Esophagus squamous epithelium (tissue), 5 donors: ENCODE results near the gene PLG. TPM values are rescaled to one million over a fixed set of nuclear protein-coding genes. Genes with fewer than 3 reads are reported as not detected.
"Not testable (repeated sequence)": the region's sequence is repeated elsewhere in the genome, so short reads cannot be mapped to it uniquely, and the experiment has no call there.

Experiments
- DNase-seq: peaks from one replicate; lab custom pipeline; 2025; lab: John Stamatoyannopoulos, UW
- H3K27ac ChIP-seq, 4 donors: fragments of 200-600 bp; sonication (generic); one replicate each; pipeline ENCODE4 v1.5.1; 2016 to 2019; ENCODE audit warnings: mild to moderate bottlenecking in 1 of 4
- H3K27me3 ChIP-seq, 4 donors: fragments of 200-600 bp; sonication (generic); 1 replicate in 3 of 4; 2 replicates in 1 of 4; pipeline versions ENCODE4 v1.5.1 to v1.6.0; 2017 to 2021; ENCODE audit warnings: antibody characterized with exemption in 1 of 4
- H3K36me3 ChIP-seq, 3 donors: fragments of 200-600 bp; sonication (generic); one replicate each; pipeline ENCODE4 v1.5.1; 2016 to 2019
- H3K4me1 ChIP-seq, 3 donors: fragments of 200-600 bp; sonication (generic); one replicate each; pipeline ENCODE4 v1.5.1; 2017 to 2019
- H3K4me3 ChIP-seq, 4 donors: fragments of 200-600 bp; sonication (generic); 1 replicate in 3 of 4; 2 replicates in 1 of 4; pipeline ENCODE4 v1.5.1; 2016 to 2019; ENCODE audit warnings: mild to moderate bottlenecking in 2 of 4, moderate library complexity in 1 of 4
- H3K9me3 ChIP-seq, 3 donors: fragments of 200-600 bp; sonication (generic); one replicate each; pipeline ENCODE4 v1.5.1; 2016 to 2019
- CTCF ChIP-seq, 6 experiments: fragments of 450-650 bp in 4 of 6; fragments of 200-600 bp in 2 of 6; sonication (generic) in 2 of 6; IDR thresholded peaks; one replicate each; pipeline ENCODE4 v1.5.1; 2016 to 2019; ENCODE audit warnings: antibody characterized with exemption in 6 of 6, mild to moderate bottlenecking in 4 of 6, moderate library complexity in 4 of 6
- POLR2A ChIP-seq, 4 donors: fragments of 450-650 bp; IDR thresholded peaks; one replicate each; pipeline ENCODE4 v1.6.1; 2017; ENCODE audit warnings: antibody characterized with exemption in 4 of 4, mild to moderate bottlenecking in 4 of 4, moderate library complexity in 3 of 4
- WGBS, 2 donors: methylation state at CpG; one replicate each; pipeline ENCODE4 v1.1.5; 2018; 5-methylcytosine and 5-hydroxymethylcytosine counted together
- intact Hi-C: fragments of 100-400 bp; cut with DNase I; formaldehyde crosslinking; loops from one replicate; pipeline ENCODE4 v1.15.0; 2022
- total RNA-seq, 4 donors: library from RNA; depleted of rRNA; stranded (reverse); fragments of >200 nt; gene quantifications; one replicate each; pipeline ENCODE4 v1.1.0, GENCODE V29; 2016
- donor health status: DM: yes; HTN: yes; CAD: no.

Gene PLG
- total RNA-seq, 4 donors from 2014 or later = not detected

DNA sequence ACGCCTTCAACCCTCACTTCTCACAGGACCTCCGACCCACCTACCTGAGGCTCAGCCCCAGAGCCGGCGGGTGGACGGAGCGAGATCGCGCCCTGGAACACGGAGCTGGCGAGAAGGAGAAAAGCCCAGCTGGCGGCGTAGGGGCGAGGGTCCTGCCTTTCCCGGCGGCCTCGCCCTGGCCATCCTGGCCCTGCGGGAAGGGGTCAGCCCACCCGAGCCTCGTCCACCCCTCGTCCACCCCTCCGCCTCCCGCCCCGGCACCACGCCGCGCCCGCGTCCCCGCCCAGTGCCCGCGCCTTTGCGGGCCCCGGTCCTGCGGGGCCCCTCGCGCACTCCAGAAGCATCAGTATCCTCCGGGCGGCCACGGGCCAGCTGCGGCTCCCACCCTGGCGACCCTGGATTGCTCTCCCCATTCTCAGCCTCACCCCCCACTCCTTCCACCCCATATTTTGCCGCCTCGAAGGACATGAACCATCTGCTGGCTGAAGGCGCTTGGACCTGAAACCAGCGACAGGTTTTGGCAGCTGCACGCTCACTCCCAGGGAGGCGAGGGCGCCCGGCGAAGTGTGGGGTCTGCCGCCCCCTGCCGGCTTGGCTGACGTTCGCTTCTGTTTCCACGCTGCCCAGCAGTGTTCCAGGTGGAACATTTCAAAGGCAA lies 65.1 kb downstream of the PLG start:
- no peaks in the 10 kb centered on the region for H3K36me3 ChIP-seq
- DNase-seq = no peak
- H3K9me3 ChIP-seq = no peaks in the 10 kb centered on the region
- intact Hi-C loops = no loop called here
- peak overlapping the region; percentile 46 to 77 (median 52) for H3K4me3 ChIP-seq
- peak; percentile 26 to 79 (median 70) for TF ChIP-seq CTCF (IDR thresholded peaks at IDR 0.05)
- TF ChIP-seq POLR2A (IDR thresholded peaks at IDR 0.05) = no peak
- H3K27ac ChIP-seq = peak overlapping the region in 1 of 4 donors; percentile 21
- H3K27me3 ChIP-seq = peaks cover 0 to 10% (median 0%) of the 10 kb centered on the region in 4 donors
- peaks cover 6 to 17% (median 9%) of the 10 kb centered on the region in 3 donors for H3K4me1 ChIP-seq
- 0 to 4% methylated on average over 7 to 20 of the region's 55 CpGs for WGBS, 2 donors

DNA sequence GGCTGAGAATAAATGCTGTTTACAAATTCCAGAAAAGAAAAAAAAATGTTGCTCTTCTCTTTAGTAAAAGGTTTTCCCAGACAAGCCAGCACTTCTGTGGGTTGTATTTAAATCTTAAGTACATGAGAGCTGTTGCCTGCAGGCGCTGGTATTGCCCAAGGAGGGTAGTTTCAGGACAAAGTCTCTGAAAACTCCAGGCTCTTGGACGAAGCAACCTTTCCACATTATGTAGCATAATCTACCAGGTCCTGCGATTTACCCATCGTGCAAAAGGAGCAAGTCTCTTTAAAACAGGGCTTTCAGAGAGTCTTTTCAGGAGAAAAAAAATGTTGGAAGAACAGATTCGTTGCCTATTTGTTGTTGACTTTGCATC lies 65.6 kb downstream of the PLG start:
- WGBS, 2 donors = 27 to 33% methylated on average over 5 of the region's 5 CpGs
- no peaks in the 10 kb centered on the region for H3K9me3 ChIP-seq
- TF ChIP-seq POLR2A (IDR thresholded peaks at IDR 0.05) (no peak), CTCF (IDR thresholded peaks at IDR 0.05) (no peak)
- intact Hi-C loops = no loop called here
- H3K27ac ChIP-seq = no peak overlapping the region
- peak overlapping the region in 3 of 4 donors; percentile 46 to 77 (median 56) for H3K4me3 ChIP-seq
- DNase-seq = no peak
- peaks cover 6 to 17% (median 9%) of the 10 kb centered on the region in 3 donors for H3K4me1 ChIP-seq
- no peaks in the 10 kb centered on the region for H3K36me3 ChIP-seq
- peaks cover 0 to 10% (median 0%) of the 10 kb centered on the region in 4 donors for H3K27me3 ChIP-seq

DNA sequence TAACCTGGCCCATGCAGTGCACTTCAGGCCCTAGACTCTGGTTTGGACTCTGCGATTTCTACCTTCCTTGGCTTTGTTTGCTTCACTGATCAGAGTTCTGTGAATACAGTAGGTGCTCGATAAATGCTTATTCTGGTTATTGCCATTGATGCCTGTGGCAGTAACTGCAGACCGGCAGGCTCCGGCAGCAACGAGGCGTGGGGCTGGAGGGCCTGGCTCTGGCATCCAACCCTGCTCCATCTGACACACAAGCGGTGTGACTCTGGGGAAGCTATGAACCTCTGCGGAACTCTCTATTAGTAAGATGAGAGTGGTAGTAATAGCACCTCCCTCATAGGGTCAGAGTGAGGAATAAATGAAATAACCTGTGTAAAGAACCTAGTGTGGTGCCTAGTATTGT lies 66.1 kb downstream of the PLG start:
- H3K4me1 ChIP-seq = peaks cover 6 to 17% (median 9%) of the 10 kb centered on the region in 3 donors
- H3K27me3 ChIP-seq = peaks cover 0 to 10% (median 0%) of the 10 kb centered on the region in 4 donors
- no peaks in the 10 kb centered on the region for H3K36me3 ChIP-seq
- no peak overlapping the region for H3K4me3 ChIP-seq
- no peak overlapping the region for H3K27ac ChIP-seq
- TF ChIP-seq POLR2A (IDR thresholded peaks at IDR 0.05) = no peak
- no peak for TF ChIP-seq CTCF (IDR thresholded peaks at IDR 0.05)
- H3K9me3 ChIP-seq = no peaks in the 10 kb centered on the region
- WGBS, 2 donors = 90 to 97% methylated on average over 8 of the region's 8 CpGs
- DNase-seq = no peak
- intact Hi-C loops = no loop called here

DNA sequence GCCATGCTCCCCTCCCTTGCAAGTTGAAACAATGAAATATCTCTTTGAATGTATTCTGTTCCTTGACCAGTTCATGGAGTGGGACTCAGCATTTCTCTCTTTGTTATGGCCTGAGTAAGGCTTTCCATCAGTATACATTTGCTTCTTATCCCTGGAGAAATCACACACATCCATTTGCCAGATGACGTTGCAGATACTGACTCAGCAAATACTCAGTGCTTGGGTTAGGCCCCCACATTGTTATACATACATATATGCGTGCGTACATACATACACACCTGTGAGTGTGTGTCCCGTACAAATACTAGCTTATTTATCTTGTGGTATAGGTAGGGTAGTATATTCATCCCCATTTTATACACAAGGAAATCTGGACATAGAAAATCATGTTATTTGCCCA lies 72.4 kb downstream of the PLG start:
- H3K4me1 ChIP-seq = no peaks in the 10 kb centered on the region
- 85% methylated on average over 4 of the region's 4 CpGs for WGBS, 2 donors
- intact Hi-C loops = no loop called here
- no peak for TF ChIP-seq POLR2A (IDR thresholded peaks at IDR 0.05)
- TF ChIP-seq CTCF (IDR thresholded peaks at IDR 0.05) = no peak
- no peak overlapping the region for H3K27ac ChIP-seq
- H3K4me3 ChIP-seq = no peak overlapping the region
- H3K27me3 ChIP-seq = no peaks in the 10 kb centered on the region
- H3K36me3 ChIP-seq = no peaks in the 10 kb centered on the region
- no peak for DNase-seq
- no peaks in the 10 kb centered on the region for H3K9me3 ChIP-seq

DNA sequence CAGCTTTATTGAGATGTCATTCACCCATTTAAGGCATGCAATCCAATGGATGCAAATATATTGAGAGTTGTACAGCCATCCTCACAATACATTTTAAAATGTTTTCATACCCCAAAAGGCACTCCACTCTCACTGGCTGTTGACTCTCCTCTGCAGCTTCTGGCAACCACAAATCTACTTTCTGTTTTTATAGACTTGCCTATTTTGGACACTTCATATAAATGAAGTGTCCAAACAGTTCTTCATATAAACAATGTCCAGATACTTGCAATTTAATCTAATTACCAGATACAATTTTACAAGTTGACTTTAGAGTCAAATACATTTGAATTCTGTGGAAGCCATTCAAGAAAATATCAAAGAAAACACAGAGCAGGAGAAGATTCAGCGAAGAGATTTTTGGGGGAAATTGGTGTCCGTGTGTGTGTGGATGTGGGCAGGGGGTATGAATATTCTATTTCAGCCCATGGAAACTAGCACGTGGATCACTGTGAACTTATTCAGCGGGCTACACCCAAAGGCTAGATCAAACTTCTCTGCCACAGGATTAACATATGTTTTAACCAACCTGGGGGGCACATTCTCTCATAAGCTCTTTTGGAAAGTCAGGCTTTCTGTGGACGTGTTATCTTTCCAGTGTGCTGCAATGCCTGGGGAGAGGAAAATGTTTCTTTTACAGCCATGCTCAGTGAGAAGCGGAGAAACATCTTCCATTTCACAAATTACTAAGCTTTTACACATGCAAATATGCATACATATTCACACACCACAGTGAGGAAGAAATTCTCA lies 73.9 kb downstream of the PLG start:
- no peaks in the 10 kb centered on the region for H3K4me1 ChIP-seq
- TF ChIP-seq POLR2A (IDR thresholded peaks at IDR 0.05) (no peak), CTCF (IDR thresholded peaks at IDR 0.05) (no peak)
- H3K9me3 ChIP-seq = no peaks in the 10 kb centered on the region
- intact Hi-C loops = no loop called here
- no peak overlapping the region for H3K27ac ChIP-seq
- no peak for DNase-seq
- peak overlapping the region in 1 of 4 donors; percentile 13 for H3K4me3 ChIP-seq
- WGBS, 2 donors = 49 to 58% methylated on average over 6 of the region's 6 CpGs
- no peaks in the 10 kb centered on the region for H3K27me3 ChIP-seq
- no peaks in the 10 kb centered on the region for H3K36me3 ChIP-seq

DNA sequence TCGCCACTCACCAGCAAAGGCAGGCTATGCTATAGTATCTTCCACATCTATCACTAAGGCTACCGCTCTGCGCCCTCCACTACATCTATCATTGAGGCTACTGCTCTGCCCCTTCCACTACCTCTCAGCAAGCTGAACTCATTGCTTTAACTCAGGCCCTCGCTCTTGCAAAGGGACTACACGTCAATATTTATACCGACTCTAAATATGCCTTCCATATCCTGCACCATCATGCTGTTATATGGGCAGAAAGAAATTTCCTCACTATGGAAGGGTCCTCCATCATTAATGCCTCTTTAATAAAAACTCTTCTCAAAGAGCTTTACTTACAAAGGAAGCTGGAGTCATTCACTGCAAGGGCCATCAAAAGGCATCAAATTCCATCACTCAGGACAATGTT lies 77.1 kb downstream of the PLG start:
- H3K4me1 ChIP-seq, H3K27ac ChIP-seq, DNase-seq, H3K36me3 ChIP-seq, H3K27me3 ChIP-seq, H3K9me3 ChIP-seq, H3K4me3 ChIP-seq, intact Hi-C loops: not testable (repeated sequence)
- 92 to 93% methylated on average over 6 of the region's 6 CpGs for WGBS, 2 donors

DNA sequence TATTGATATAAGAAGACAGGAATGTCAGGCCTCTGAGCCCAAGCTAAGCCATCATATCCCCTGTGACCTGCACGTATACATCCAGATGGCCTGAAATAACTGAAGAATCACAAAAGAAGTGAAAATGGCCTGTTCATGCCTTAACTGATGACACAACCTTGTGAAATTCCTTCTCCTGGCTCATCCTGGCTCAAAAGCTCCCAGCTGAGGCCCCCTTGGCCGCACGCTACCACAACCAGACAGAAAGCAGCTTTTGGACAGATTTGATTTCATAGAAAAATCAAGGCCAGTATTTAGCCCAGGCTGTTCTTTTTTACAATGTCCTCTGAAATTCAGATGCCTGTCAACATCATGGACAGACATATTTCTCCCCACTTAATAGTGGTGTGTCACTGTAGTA lies 78.6 kb downstream of the PLG start:
- H3K27ac ChIP-seq, H3K27me3 ChIP-seq, DNase-seq, H3K4me1 ChIP-seq, H3K4me3 ChIP-seq, intact Hi-C loops, H3K36me3 ChIP-seq, H3K9me3 ChIP-seq: not testable (repeated sequence)
- 77 to 83% methylated on average over 3 of the region's 3 CpGs for WGBS, 2 donors
